Epithelial cell of prostate (primary cell): ENCODE measurements around the gene RBFOX2.

Source experiments
- DNase-seq: peaks from one replicate; pipeline ENCODE4 v3.0.0-alpha.2; 2011; ENCODE audit warnings: low read depth, low spot score
- H3K27ac ChIP-seq: fragments of 450-650 bp; 2 replicates; pipeline ENCODE4 v1.5.1; 2017; ENCODE audit warnings: mild to moderate bottlenecking

Gene RBFOX2

DNA sequence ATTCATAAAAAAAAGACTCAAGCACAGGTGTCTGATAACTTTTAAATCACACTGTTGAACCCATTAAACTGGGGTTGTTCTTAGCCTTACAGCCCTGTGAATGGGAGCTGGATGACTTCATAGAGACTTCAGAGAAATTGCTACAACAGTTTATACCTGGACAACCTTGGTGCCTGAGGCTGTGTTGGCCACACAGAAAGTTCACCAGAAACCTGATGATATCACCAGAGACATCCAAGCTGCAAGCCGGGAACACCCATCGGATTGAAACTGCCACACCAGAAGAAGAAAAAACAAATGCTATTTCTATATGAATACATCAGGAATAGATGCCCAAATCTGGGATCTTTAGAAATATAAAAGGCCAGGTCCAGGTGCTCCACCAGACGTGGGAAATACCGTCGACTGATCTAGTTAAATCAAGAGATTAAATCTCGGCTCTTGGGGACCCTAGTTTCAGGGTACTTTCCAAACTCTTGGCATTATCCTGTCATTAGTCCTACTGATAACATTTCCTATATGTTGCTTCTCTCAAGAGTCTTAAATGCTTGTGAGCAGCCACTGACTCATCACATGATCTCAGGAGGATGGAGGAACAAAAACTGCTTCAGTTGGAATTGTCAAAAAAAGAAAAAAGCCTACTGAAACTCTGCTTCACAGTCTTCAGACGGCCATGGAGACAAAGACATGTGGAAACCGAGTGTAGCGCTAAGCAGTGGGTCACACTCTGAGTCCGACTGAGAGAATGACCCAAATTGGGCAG lies 339.5 kb downstream of the RBFOX2 start:
- H3K27ac ChIP-seq: no peak overlapping the region
- peak; percentile 8 for DNase-seq
